Mesothelial cell of epicardium (in vitro differentiated cells): ENCODE data around the gene KIRREL1. TPM values are rescaled to one million over a fixed set of nuclear protein-coding genes. Genes with fewer than 3 reads are reported as not detected.

Experiments used
- DNase-seq, 2 experiments: peaks; one replicate each; pipeline ENCODE4 v3.0.0; 2021; ENCODE audit warnings: low spot score in 2 of 2; ENCODE audit not compliant: unreplicated experiment in 2 of 2
- H3K27ac Mint-ChIP-seq: 2 replicates; pipeline ENCODE4 v1.8.0; 2021; ENCODE audit warnings: mixed read lengths
- H3K27me3 Mint-ChIP-seq: 2 replicates; pipeline ENCODE4 v1.8.0; 2021; ENCODE audit warnings: low read depth, mixed read lengths
- H3K36me3 Mint-ChIP-seq: 2 replicates; pipeline ENCODE4 v1.8.0; 2021; ENCODE audit warnings: mixed read lengths
- H3K4me1 Mint-ChIP-seq: 2 replicates; pipeline ENCODE4 v1.8.0; 2021; ENCODE audit warnings: mixed read lengths
- H3K4me3 Mint-ChIP-seq: 2 replicates; pipeline ENCODE4 v1.8.0; 2021; ENCODE audit warnings: mild to moderate bottlenecking, moderate library complexity, mixed read lengths
- H3K9me3 Mint-ChIP-seq: 2 replicates; pipeline ENCODE4 v1.8.0; 2021; ENCODE audit warnings: mixed read lengths
- total RNA-seq: library from RNA; stranded (reverse); gene quantifications from 3 replicates; pipeline ENCODE4 v1.2.1, GENCODE V29; 2021
- TF ChIP-seq, protein P1 (sequence below): fragments of 200-600 bp; sonication (generic); IDR thresholded peaks from one replicate; pipeline ENCODE4 v1.5.0; 2021; ENCODE audit warnings: antibody characterized with exemption; ENCODE audit not compliant: unreplicated experiment

Gene KIRREL1
- total RNA-seq, 1 donor from 2014 or later: 178 TPM

GRCh38 chr1:158020259-158020885 lies 26.9 kb downstream of the KIRREL1 start:
- H3K4me3 Mint-ChIP-seq: peak overlapping the region; percentile 30
- no peaks in the 10 kb centered on the region for H3K27me3 Mint-ChIP-seq
- DNase-seq: no peak
- peaks cover 2% of the 10 kb centered on the region for H3K36me3 Mint-ChIP-seq
- no peaks in the 10 kb centered on the region for H3K9me3 Mint-ChIP-seq
- peak overlapping the region; percentile 98 for H3K27ac Mint-ChIP-seq
- TF ChIP-seq, protein P1, sequence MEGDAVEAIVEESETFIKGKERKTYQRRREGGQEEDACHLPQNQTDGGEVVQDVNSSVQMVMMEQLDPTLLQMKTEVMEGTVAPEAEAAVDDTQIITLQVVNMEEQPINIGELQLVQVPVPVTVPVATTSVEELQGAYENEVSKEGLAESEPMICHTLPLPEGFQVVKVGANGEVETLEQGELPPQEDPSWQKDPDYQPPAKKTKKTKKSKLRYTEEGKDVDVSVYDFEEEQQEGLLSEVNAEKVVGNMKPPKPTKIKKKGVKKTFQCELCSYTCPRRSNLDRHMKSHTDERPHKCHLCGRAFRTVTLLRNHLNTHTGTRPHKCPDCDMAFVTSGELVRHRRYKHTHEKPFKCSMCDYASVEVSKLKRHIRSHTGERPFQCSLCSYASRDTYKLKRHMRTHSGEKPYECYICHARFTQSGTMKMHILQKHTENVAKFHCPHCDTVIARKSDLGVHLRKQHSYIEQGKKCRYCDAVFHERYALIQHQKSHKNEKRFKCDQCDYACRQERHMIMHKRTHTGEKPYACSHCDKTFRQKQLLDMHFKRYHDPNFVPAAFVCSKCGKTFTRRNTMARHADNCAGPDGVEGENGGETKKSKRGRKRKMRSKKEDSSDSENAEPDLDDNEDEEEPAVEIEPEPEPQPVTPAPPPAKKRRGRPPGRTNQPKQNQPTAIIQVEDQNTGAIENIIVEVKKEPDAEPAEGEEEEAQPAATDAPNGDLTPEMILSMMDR: no peak
- H3K4me1 Mint-ChIP-seq: peaks cover 85% of the 10 kb centered on the region

DNA sequence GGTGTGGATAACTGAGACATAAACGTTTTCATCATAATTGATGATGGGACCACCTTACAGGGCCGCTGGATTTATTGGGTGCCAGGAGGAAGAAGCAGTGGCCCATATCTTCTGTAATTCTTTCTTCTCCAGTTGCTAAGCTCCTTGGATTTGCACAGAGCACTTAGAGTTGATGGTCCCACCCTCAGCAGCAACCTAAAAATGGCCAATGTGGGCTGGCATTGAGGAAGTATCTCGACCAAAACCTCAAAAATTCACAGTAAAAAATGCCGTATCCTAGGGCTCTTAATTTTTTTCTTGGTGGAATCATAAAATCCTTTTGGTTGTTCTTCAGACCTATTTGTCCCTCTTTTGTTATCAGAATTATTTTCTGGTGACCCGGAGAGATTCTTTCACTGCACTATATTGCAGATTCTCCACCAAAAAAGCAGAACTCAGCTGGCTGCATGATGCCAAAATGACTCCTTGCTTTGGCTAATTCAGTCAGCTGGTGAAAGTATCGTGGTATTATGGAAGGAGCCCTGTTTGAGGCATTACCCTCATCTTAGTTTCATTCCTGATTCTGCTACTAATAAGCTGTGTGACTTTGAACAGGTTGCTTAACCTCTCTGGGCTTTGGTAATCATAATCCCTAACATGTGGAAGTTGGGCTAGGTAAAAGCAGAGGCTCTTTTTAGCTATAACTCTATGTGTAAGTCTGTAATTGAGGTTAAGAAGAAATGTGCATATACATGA lies 27.6 kb downstream of the KIRREL1 start:
- Mint-ChIP-seq H3K9me3 (no peaks in the 10 kb centered on the region), H3K4me1 (peaks cover 85% of the 10 kb centered on the region), H3K27me3 (no peaks in the 10 kb centered on the region), H3K27ac (peak overlapping the region; percentile 98), H3K36me3 (peaks cover 2% of the 10 kb centered on the region), H3K4me3 (no peak overlapping the region)
- no peak for DNase-seq
- TF ChIP-seq, protein P1: no peak

GRCh38 chr1:158021721-158022120 lies 28.3 kb downstream of the KIRREL1 start:
- no peaks in the 10 kb centered on the region for H3K27me3 Mint-ChIP-seq
- H3K9me3 Mint-ChIP-seq: no peaks in the 10 kb centered on the region
- no peak overlapping the region for H3K4me3 Mint-ChIP-seq
- TF ChIP-seq, protein P1: no peak
- H3K4me1 Mint-ChIP-seq: peaks cover 85% of the 10 kb centered on the region
- H3K36me3 Mint-ChIP-seq: peaks cover 2% of the 10 kb centered on the region
- H3K27ac Mint-ChIP-seq: peak overlapping the region; percentile 98
- no peak for DNase-seq

- H3K4me1 Mint-ChIP-seq: peaks cover 86% of the 10 kb centered on the region
- H3K27ac Mint-ChIP-seq: peak overlapping the region; percentile 77
- peaks cover 2% of the 10 kb centered on the region for H3K36me3 Mint-ChIP-seq
- no peaks in the 10 kb centered on the region for H3K27me3 Mint-ChIP-seq
- no peaks in the 10 kb centered on the region for H3K9me3 Mint-ChIP-seq
- TF ChIP-seq, protein P1: no peak
- H3K4me3 Mint-ChIP-seq: no peak overlapping the region
- no peak for DNase-seq
Observed at GRCh38 chr1:158022554-158023312, 29.3 kb downstream of the KIRREL1 start.

DNA sequence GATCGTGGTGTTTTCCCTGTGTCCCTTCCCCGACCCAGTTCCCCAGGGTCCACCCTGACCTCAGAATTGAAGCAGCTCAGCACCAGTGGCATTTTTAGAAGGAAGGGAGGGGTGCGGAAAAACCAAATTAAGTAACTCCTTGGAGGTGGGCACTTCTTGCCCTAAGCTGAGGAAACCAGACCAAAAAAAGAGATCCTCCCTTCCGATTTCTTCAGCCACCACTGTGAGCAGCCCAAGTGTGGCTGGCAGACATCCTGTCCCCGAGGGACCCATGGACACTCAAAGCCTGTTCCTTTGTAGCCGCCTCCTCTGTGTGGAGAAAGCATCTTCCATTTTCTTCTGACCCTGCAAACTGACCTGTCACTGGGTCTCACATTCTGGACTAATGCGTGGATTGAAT lies 31.3 kb downstream of the KIRREL1 start:
- TF ChIP-seq, protein P1: no peak
- Mint-ChIP-seq H3K36me3 (peaks cover 2% of the 10 kb centered on the region), H3K4me3 (no peak overlapping the region), H3K27ac (peak overlapping the region; percentile 84), H3K27me3 (no peaks in the 10 kb centered on the region), H3K9me3 (no peaks in the 10 kb centered on the region), H3K4me1 (peaks cover 76% of the 10 kb centered on the region)
- DNase-seq: no peak
